Trophoblast cell (in vitro differentiated cells and primary cell): ENCODE measurements around the gene FBLIM1.

ENCODE experiments used
- DNase-seq, 2 donors: peaks; one replicate each; pipeline ENCODE4 v3.0.0-alpha.2; 2016
- H2AFZ ChIP-seq: 2 replicates; pipeline ENCODE4 v1.6.1; 2013; ENCODE audit warnings: low read length, moderate library complexity, mild to moderate bottlenecking; ENCODE audit not compliant: insufficient read depth, poor library complexity
- H2AK5ac ChIP-seq: 2 replicates; pipeline ENCODE4 v1.6.1; 2013; ENCODE audit warnings: mild to moderate bottlenecking, low read length
- H2BK120ac ChIP-seq: 2 replicates; pipeline ENCODE4 v1.6.1; 2013; ENCODE audit warnings: low read length, mild to moderate bottlenecking, moderate library complexity; ENCODE audit not compliant: insufficient read depth, poor library complexity
- H2BK12ac ChIP-seq: 2 replicates; pipeline ENCODE4 v1.6.1; 2013; ENCODE audit warnings: mild to moderate bottlenecking, low read length, moderate library complexity
- H2BK5ac ChIP-seq: 2 replicates; pipeline ENCODE4 v1.6.1; 2013; ENCODE audit warnings: low read length, low read depth, moderate library complexity, mild to moderate bottlenecking; ENCODE audit not compliant: poor library complexity
- H3K14ac ChIP-seq: 2 replicates; pipeline ENCODE4 v1.6.1; 2013; ENCODE audit warnings: mild to moderate bottlenecking, low read length
- H3K18ac ChIP-seq: 2 replicates; pipeline ENCODE4 v1.6.1; 2013; ENCODE audit warnings: mild to moderate bottlenecking, low read length
- H3K23ac ChIP-seq: 2 replicates; pipeline ENCODE4 v1.6.1; 2013; ENCODE audit warnings: low read length
- H3K27ac ChIP-seq: 2 replicates; pipeline ENCODE4 v1.5.1; 2013; ENCODE audit warnings: low read depth, mild to moderate bottlenecking, inconsistent platforms, low read length, moderate library complexity
- H3K27me3 ChIP-seq: 2 replicates; pipeline ENCODE4 v1.6.1; 2013; ENCODE audit warnings: inconsistent platforms, mild to moderate bottlenecking, low read length, moderate library complexity; ENCODE audit not compliant: insufficient read depth
- H3K36me3 ChIP-seq, 2 experiments: 1 replicate in 1 of 2; 2 replicates in 1 of 2; pipeline ENCODE4 v1.6.1; 2013; ENCODE audit warnings: low read length in 2 of 2, mild to moderate bottlenecking in 2 of 2, moderate library complexity in 1 of 2; ENCODE audit not compliant: insufficient read depth in 2 of 2, control insufficient read depth in 1 of 2
- H3K4ac ChIP-seq: 2 replicates; pipeline ENCODE4 v1.6.1; 2013; ENCODE audit warnings: low read depth, mild to moderate bottlenecking, low read length, moderate library complexity
- H3K4me1 ChIP-seq, 2 experiments: 1 replicate in 1 of 2; 2 replicates in 1 of 2; pipeline ENCODE4 v1.6.1; 2013; ENCODE audit warnings: low read length in 2 of 2, mild to moderate bottlenecking in 2 of 2, moderate library complexity in 1 of 2; ENCODE audit not compliant: insufficient read depth in 2 of 2, control insufficient read depth in 1 of 2
- H3K4me2 ChIP-seq: 2 replicates; pipeline ENCODE4 v1.6.1; 2013; ENCODE audit warnings: inconsistent platforms, mild to moderate bottlenecking, low read length, moderate library complexity
- H3K4me3 ChIP-seq: 2 replicates; pipeline ENCODE4 v1.5.1; 2013; ENCODE audit warnings: mild to moderate bottlenecking, low read depth, low read length, inconsistent platforms
- H3K79me1 ChIP-seq: one replicate; pipeline ENCODE4 v1.6.1; 2013; ENCODE audit warnings: low read length
- H3K79me2 ChIP-seq: 2 replicates; pipeline ENCODE4 v1.6.1; 2013; ENCODE audit warnings: low read length, mild to moderate bottlenecking; ENCODE audit not compliant: control insufficient read depth, insufficient read depth, poor library complexity
- H3K9ac ChIP-seq: 2 replicates; pipeline ENCODE4 v1.6.1; 2013; ENCODE audit warnings: mild to moderate bottlenecking, low read length
- H3K9me3 ChIP-seq: 2 replicates; pipeline ENCODE4 v1.6.1; 2013; ENCODE audit warnings: low read depth, mild to moderate bottlenecking, control low read depth, inconsistent platforms, low read length; ENCODE audit not compliant: insufficient read depth
- H4K12ac ChIP-seq: 2 replicates; pipeline ENCODE4 v1.6.1; 2013; ENCODE audit warnings: low read depth, mild to moderate bottlenecking, low read length, moderate library complexity
- H4K8ac ChIP-seq: 2 replicates; pipeline ENCODE4 v1.6.1; 2013; ENCODE audit warnings: low read depth, mild to moderate bottlenecking, low read length, moderate library complexity
- H4K91ac ChIP-seq: one replicate; pipeline ENCODE4 v1.6.1; 2013; ENCODE audit warnings: low read depth, mild to moderate bottlenecking, low read length, moderate library complexity
- WGBS: extraction: QIAGEN DNeasy Blood & Tissue Kit; methylation state at CpG from one replicate; pipeline ENCODE4 v1.1.7; 2013; ENCODE audit warnings: missing lambda C conversion rate; ENCODE audit not compliant: insufficient read length, insufficient coverage; ENCODE audit errors: extremely low coverage; 5-methylcytosine and 5-hydroxymethylcytosine counted together

FBLIM1 gene

DNA sequence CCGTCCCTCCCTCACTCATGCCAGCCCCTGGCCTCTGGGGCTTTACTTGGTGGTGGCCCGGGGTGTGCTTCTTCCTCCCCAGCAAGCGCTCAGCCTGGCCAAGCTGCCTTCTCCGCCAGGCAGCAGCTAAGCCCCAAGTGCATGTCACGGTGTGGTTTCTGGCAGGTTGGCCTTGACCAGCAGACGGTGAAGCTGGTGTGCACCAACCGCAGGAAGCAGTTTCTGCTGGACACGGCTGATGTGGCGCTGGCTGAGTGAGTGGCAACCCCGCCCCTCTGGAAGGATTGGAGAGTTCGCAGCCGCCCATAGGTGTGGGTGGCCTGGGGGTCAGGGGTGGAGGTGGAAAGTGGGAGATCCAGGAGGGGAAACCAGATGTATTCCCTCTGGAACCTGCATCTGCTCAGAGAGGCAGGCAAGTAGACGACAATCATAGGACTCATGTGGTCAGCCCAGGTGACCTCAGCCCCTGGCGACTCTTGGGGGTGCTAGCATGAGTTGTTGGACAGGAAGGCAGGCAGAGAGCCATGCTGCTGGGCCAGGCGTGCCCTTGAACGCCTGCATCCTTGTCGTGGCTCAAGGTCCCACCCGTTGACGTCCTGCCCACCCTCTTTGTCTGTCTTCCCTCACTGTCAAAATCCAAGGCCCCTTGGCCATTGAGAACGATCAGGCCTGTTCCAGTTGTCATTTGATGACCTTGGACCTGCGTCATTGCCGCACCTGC lies 29.5 kb upstream of the FBLIM1 start:
- no peaks in the 10 kb centered on the region for H3K79me2 ChIP-seq
- no peak overlapping the region for H2AFZ ChIP-seq
- no peak overlapping the region for H2BK120ac ChIP-seq
- no peak overlapping the region for H2AK5ac ChIP-seq
- H3K4me2 ChIP-seq: no peak overlapping the region
- H3K9ac ChIP-seq: no peak overlapping the region
- H3K14ac ChIP-seq: no peak overlapping the region
- H3K4me3 ChIP-seq: no peak overlapping the region
- no peak overlapping the region for H4K12ac ChIP-seq
- H3K4ac ChIP-seq: no peak overlapping the region
- no peak overlapping the region for H4K8ac ChIP-seq
- H3K18ac ChIP-seq: no peak overlapping the region
- no peak overlapping the region for H4K91ac ChIP-seq
- H3K23ac ChIP-seq: no peak overlapping the region
- peaks cover 26 to 30% of the 10 kb centered on the region in 2 experiments for H3K4me1 ChIP-seq
- peaks cover 74 to 75% of the 10 kb centered on the region in 2 experiments for H3K36me3 ChIP-seq
- H3K9me3 ChIP-seq: no peaks in the 10 kb centered on the region
- H3K79me1 ChIP-seq: peaks cover 9% of the 10 kb centered on the region
- H3K27me3 ChIP-seq: no peaks in the 10 kb centered on the region
- no peak overlapping the region for H2BK12ac ChIP-seq
- DNase-seq: no peak
- WGBS: no CpG with 5 or more reads among the region's 22 CpGs
- H3K27ac ChIP-seq: no peak overlapping the region
- H2BK5ac ChIP-seq: no peak overlapping the region

DNA sequence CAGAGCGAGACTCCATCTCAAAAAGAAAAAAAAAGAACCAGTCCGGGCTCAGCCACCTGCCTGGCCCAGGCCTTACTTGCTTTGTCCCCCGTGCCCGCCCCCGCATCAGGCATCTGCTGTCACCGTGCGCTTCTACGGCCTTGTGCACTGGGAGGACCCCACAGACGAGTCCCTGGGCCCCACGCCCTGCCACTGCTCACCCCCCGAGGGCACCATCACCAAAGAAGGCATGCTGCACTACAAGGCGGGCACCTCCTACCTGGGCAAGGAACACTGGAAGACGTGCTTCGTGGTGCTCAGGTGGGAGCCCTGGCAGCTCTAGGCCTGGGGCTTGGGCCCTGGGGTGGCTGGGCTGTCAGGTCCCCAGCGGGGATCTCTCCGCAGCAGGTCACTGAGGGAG lies 28.2 kb upstream of the FBLIM1 start:
- Histone ChIP-seq H2BK12ac (no peak overlapping the region), H3K23ac (no peak overlapping the region), H2AK5ac (no peak overlapping the region), H3K18ac (no peak overlapping the region), H2BK5ac (no peak overlapping the region), H4K91ac (no peak overlapping the region), H3K79me1 (peaks cover 11% of the 10 kb centered on the region), H2BK120ac (no peak overlapping the region), H3K14ac (no peak overlapping the region), H3K27me3 (no peaks in the 10 kb centered on the region), H2AFZ (no peak overlapping the region), H3K9me3 (no peaks in the 10 kb centered on the region), H3K27ac (no peak overlapping the region), H4K8ac (no peak overlapping the region), H3K4me3 (no peak overlapping the region), H3K4me2 (no peak overlapping the region), H3K79me2 (no peaks in the 10 kb centered on the region), H3K36me3 (peaks cover 78 to 79% of the 10 kb centered on the region in 2 experiments), H3K4me1 (peaks cover 29 to 32% of the 10 kb centered on the region in 2 experiments), H3K4ac (no peak overlapping the region), H4K12ac (no peak overlapping the region), H3K9ac (no peak overlapping the region)
- WGBS: no CpG with 5 or more reads among the region's 16 CpGs
- no peak for DNase-seq

DNA sequence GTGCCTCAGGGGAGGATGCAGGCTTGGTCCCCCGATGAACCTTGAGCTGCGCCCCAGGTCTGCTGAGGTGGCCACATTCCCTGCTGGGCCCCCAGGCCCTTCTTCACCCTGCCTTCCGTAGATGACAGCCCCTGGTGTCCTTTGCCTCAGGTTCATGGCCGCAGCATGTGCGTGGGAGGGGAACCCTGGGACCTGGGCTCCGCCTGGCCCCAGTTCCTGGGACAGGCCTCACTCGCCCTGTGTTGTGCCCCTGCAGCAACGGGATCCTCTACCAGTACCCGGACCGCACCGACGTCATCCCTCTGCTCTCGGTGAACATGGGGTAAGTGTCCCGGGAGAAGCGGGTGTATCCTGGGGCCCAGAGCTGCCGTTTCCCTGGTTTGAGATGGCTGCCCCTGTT lies 27.7 kb upstream of the FBLIM1 start:
- Histone ChIP-seq H3K9me3 (peaks cover 1% of the 10 kb centered on the region), H2BK12ac (no peak overlapping the region), H3K79me1 (peaks cover 10% of the 10 kb centered on the region), H3K18ac (no peak overlapping the region), H3K4me3 (no peak overlapping the region), H3K4ac (no peak overlapping the region), H4K91ac (no peak overlapping the region), H2BK5ac (no peak overlapping the region), H3K79me2 (no peaks in the 10 kb centered on the region), H3K36me3 (peaks cover 79% of the 10 kb centered on the region in 2 experiments), H2BK120ac (no peak overlapping the region), H2AK5ac (no peak overlapping the region), H4K8ac (no peak overlapping the region), H3K4me1 (peaks cover 26 to 28% of the 10 kb centered on the region in 2 experiments), H3K9ac (no peak overlapping the region), H3K27ac (no peak overlapping the region), H3K4me2 (no peak overlapping the region), H3K14ac (no peak overlapping the region), H4K12ac (no peak overlapping the region), H3K27me3 (no peaks in the 10 kb centered on the region), H2AFZ (no peak overlapping the region), H3K23ac (no peak overlapping the region)
- WGBS: no CpG with 5 or more reads among the region's 16 CpGs
- DNase-seq: no peak

DNA sequence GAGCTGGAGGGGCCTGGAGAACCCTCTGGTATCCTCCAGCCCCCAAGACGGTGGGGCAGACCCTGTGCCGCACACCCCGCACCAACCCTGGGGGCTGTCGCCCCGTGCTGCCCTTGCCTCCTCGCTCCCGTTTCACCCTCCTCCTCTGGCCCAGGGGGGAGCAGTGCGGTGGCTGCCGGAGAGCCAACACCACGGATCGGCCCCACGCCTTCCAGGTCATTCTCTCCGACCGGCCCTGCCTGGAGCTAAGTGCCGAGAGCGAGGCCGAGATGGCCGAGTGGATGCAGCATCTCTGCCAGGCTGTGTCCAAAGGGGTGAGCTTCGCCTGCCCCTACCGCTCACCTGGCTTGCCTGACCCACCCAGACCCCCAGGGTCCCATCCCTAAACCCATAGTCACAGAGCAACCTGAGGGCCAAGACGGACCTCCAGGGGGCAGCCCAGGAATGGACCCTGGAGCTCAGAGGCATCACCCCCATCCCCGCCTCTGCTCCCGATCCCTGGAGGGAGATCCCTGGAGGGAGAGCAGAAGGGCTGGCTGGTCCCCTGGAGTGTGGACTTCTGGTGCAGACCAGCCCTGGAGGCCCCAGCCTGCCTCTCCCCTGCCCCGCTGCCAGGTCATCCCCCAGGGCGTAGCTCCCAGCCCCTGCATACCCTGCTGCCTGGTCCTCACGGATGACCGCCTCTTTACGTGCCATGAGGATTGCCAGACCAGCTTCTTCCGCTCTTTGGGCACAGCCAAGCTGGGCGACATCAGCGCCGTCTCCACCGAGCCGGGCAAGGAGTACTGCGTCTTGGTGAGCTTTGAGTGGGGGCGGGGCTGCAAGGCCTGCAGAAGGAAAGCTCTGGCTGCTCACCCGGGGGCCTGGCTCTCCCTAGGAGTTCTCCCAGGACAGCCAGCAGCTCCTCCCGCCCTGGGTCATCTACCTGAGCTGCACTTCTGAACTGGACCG lies 26.6 kb upstream of the FBLIM1 start:
- H2BK120ac ChIP-seq: no peak overlapping the region
- no peak overlapping the region for H3K14ac ChIP-seq
- no peaks in the 10 kb centered on the region for H3K27me3 ChIP-seq
- no peak overlapping the region for H4K12ac ChIP-seq
- no peaks in the 10 kb centered on the region for H3K79me2 ChIP-seq
- H3K27ac ChIP-seq: no peak overlapping the region
- no peak overlapping the region for H3K23ac ChIP-seq
- no peak for DNase-seq
- no peak overlapping the region for H2AK5ac ChIP-seq
- no CpG with 5 or more reads among the region's 39 CpGs for WGBS
- H3K9me3 ChIP-seq: peaks cover 2% of the 10 kb centered on the region
- no peak overlapping the region for H4K8ac ChIP-seq
- no peak overlapping the region for H3K4ac ChIP-seq
- no peak overlapping the region for H2BK12ac ChIP-seq
- H2AFZ ChIP-seq: no peak overlapping the region
- H3K4me3 ChIP-seq: no peak overlapping the region
- H2BK5ac ChIP-seq: no peak overlapping the region
- H3K36me3 ChIP-seq: peaks cover 71 to 74% of the 10 kb centered on the region in 2 experiments
- no peak overlapping the region for H3K4me2 ChIP-seq
- H3K4me1 ChIP-seq: peaks cover 20 to 23% of the 10 kb centered on the region in 2 experiments
- no peak overlapping the region for H3K9ac ChIP-seq
- no peak overlapping the region for H3K18ac ChIP-seq
- H4K91ac ChIP-seq: no peak overlapping the region
- H3K79me1 ChIP-seq: peaks cover 9% of the 10 kb centered on the region
